GM21526 (cell line): ENCODE results near the gene AKAP13.

ENCODE experiments used
- ATAC-seq: cut with Tn5 transposase; IDR thresholded peaks from one replicate; pipeline ENCODE4 v1.9.1; 2021; ENCODE audit warnings: moderate library complexity; ENCODE audit not compliant: unreplicated experiment, low FRiP score

The AKAP13 gene

GRCh38 chr15:85493260-85493659 is 112.9 kb downstream of the AKAP13 start:
- no peak for ATAC-seq

GRCh38 chr15:85494048-85494777 is 113.8 kb downstream of the AKAP13 start:
- ATAC-seq: no peak

- no peak for ATAC-seq
Measured at GRCh38 chr15:85495096-85495495, 114.7 kb downstream of the AKAP13 start.

GRCh38 chr15:85495544-85495943 is 115.1 kb downstream of the AKAP13 start:
- no peak for ATAC-seq

GRCh38 chr15:85496151-85496550 is 115.7 kb downstream of the AKAP13 start:
- ATAC-seq: no peak

GRCh38 chr15:85496551-85497171 is 116.3 kb downstream of the AKAP13 start:
- ATAC-seq: no peak

- ATAC-seq: no peak
Measured at GRCh38 chr15:85497172-85497569, 116.8 kb downstream of the AKAP13 start.

GRCh38 chr15:85498471-85498870 is 118.1 kb downstream of the AKAP13 start:
- no peak for ATAC-seq

GRCh38 chr15:85499371-85499887 is 119.0 kb downstream of the AKAP13 start:
- ATAC-seq: no peak

- ATAC-seq: no peak
Measured at GRCh38 chr15:85500060-85500708, 119.8 kb downstream of the AKAP13 start.

- no peak for ATAC-seq
Measured at GRCh38 chr15:85500729-85501128, 120.3 kb downstream of the AKAP13 start.

GRCh38 chr15:85501574-85501973 is 121.2 kb downstream of the AKAP13 start:
- no peak for ATAC-seq

- ATAC-seq: no peak
Measured at GRCh38 chr15:85503151-85503799, 122.9 kb downstream of the AKAP13 start.

- ATAC-seq: no peak
Measured at GRCh38 chr15:85504749-85505676, 124.6 kb downstream of the AKAP13 start.

GRCh38 chr15:85507114-85507513 is 126.7 kb downstream of the AKAP13 start:
- ATAC-seq: no peak

GRCh38 chr15:85509973-85510372 is 129.6 kb downstream of the AKAP13 start:
- no peak for ATAC-seq

GRCh38 chr15:85514413-85514812 is 134.0 kb downstream of the AKAP13 start:
- ATAC-seq: no peak

GRCh38 chr15:85515212-85515611 is 134.8 kb downstream of the AKAP13 start:
- ATAC-seq: no peak

GRCh38 chr15:85517086-85517485 is 136.7 kb downstream of the AKAP13 start:
- ATAC-seq: no peak
